ENCODE data around the gene UGDH.
A peak's percentile ranks its signal among the peaks of the same experiment; 100 is the strongest.

UGDH gene

GRCh38 chr4:39562792-39563191 lies 35.6 kb upstream of the UGDH start:
- Histone ChIP-seq H3K18ac (ENCODE audit: low read length) (no peak overlapping the region), H3K4me3 (ENCODE audit: low read depth, low read length) (no peak overlapping the region), H3K79me1 (ENCODE audit: low read length) (no peaks in the 10 kb centered on the region), H4K12ac (ENCODE audit: low read depth, low read length) (no peak overlapping the region), H3K9ac (ENCODE audit: low read length) (no peak overlapping the region), H2BK120ac (ENCODE audit: insufficient read depth, low read length, poor library complexity) (no peak overlapping the region), H2BK5ac (ENCODE audit: low read depth, low read length, poor library complexity) (no peak overlapping the region), H3K23ac (ENCODE audit: low read length) (no peak overlapping the region), H3K79me2 (ENCODE audit: control insufficient read depth, insufficient read depth, low read length, poor library complexity) (no peaks in the 10 kb centered on the region), H4K8ac (ENCODE audit: low read depth, low read length) (no peak overlapping the region), H3K36me3 (ENCODE audit: control insufficient read depth in 1 of 2, insufficient read depth in 2 of 2, low read length in 2 of 2) (peaks cover 0 to 5% of the 10 kb centered on the region in 2 experiments), H3K9me3 (ENCODE audit: insufficient read depth, low read depth, low read length) (peaks cover 3% of the 10 kb centered on the region), H3K27ac (ENCODE audit: low read depth, low read length) (no peak overlapping the region), H3K4me2 (ENCODE audit: low read length) (no peak overlapping the region), H2AK5ac (ENCODE audit: low read length) (no peak overlapping the region), H3K27me3 (ENCODE audit: insufficient read depth, low read length) (no peaks in the 10 kb centered on the region), H3K4me1 (ENCODE audit: control insufficient read depth in 1 of 2, insufficient read depth in 2 of 2, low read length in 2 of 2) (peaks cover 0 to 2% of the 10 kb centered on the region in 2 experiments), H2AFZ (ENCODE audit: insufficient read depth, low read length, poor library complexity) (no peak overlapping the region), H3K4ac (ENCODE audit: low read depth, low read length) (no peak overlapping the region), H4K91ac (ENCODE audit: low read depth, low read length) (no peak overlapping the region), H2BK12ac (ENCODE audit: low read length) (no peak overlapping the region), H3K14ac (ENCODE audit: low read length) (no peak overlapping the region)
- WGBS (ENCODE audit: extremely low coverage, insufficient coverage, insufficient read length), result no CpG with 5 or more reads among the region's 5 CpGs
- DNase-seq, result no peak

DNA sequence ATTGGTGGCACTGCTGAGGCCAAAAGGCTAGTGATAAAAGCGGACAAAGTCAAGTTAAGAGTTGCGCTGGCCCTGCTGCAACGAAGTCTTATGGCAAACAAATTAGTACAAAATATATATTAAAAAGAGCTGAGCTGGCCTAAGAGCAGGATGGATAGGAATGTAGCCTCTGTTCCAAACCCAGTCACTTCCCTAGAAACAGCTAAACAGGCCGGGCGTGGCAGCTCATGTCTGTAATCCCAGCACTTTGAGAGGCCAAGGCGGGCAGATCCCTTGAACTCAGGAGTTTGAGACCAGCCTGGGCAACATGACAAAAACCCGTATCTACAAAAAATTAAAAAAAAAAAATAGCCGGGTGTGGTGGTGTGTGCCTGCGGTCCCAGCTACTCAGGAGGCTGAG lies 32.4 kb upstream of the UGDH start:
- Histone ChIP-seq H2AFZ (ENCODE audit: insufficient read depth, low read length, poor library complexity) (no peak overlapping the region), H3K4me1 (ENCODE audit: control insufficient read depth in 1 of 2, insufficient read depth in 2 of 2, low read length in 2 of 2) (peaks cover 0 to 2% of the 10 kb centered on the region in 2 experiments), H3K36me3 (ENCODE audit: control insufficient read depth in 1 of 2, insufficient read depth in 2 of 2, low read length in 2 of 2) (peaks cover 0 to 4% of the 10 kb centered on the region in 2 experiments), H3K27ac (ENCODE audit: low read depth, low read length) (no peak overlapping the region), H3K79me2 (ENCODE audit: control insufficient read depth, insufficient read depth, low read length, poor library complexity) (no peaks in the 10 kb centered on the region), H3K9ac (ENCODE audit: low read length) (no peak overlapping the region), H2BK12ac (ENCODE audit: low read length) (no peak overlapping the region), H3K23ac (ENCODE audit: low read length) (no peak overlapping the region), H3K4ac (ENCODE audit: low read depth, low read length) (no peak overlapping the region), H4K91ac (ENCODE audit: low read depth, low read length) (no peak overlapping the region), H3K18ac (ENCODE audit: low read length) (no peak overlapping the region), H3K4me3 (ENCODE audit: low read depth, low read length) (no peak overlapping the region), H2AK5ac (ENCODE audit: low read length) (no peak overlapping the region), H3K4me2 (ENCODE audit: low read length) (no peak overlapping the region), H3K9me3 (ENCODE audit: insufficient read depth, low read depth, low read length) (no peaks in the 10 kb centered on the region), H3K79me1 (ENCODE audit: low read length) (no peaks in the 10 kb centered on the region), H2BK5ac (ENCODE audit: low read depth, low read length, poor library complexity) (no peak overlapping the region), H4K8ac (ENCODE audit: low read depth, low read length) (no peak overlapping the region), H2BK120ac (ENCODE audit: insufficient read depth, low read length, poor library complexity) (no peak overlapping the region), H4K12ac (ENCODE audit: low read depth, low read length) (no peak overlapping the region), H3K14ac (ENCODE audit: low read length) (no peak overlapping the region), H3K27me3 (ENCODE audit: insufficient read depth, low read length) (no peaks in the 10 kb centered on the region)
- DNase-seq, result no peak
- WGBS (ENCODE audit: extremely low coverage, insufficient coverage, insufficient read length), result no CpG with 5 or more reads among the region's 9 CpGs

- H3K18ac ChIP-seq (ENCODE audit: low read length), result no peak overlapping the region
- no peaks in the 10 kb centered on the region for H3K27me3 ChIP-seq (ENCODE audit: insufficient read depth, low read length)
- H2BK120ac ChIP-seq (ENCODE audit: insufficient read depth, low read length, poor library complexity), result no peak overlapping the region
- no peak overlapping the region for H4K8ac ChIP-seq (ENCODE audit: low read depth, low read length)
- no peak overlapping the region for H4K91ac ChIP-seq (ENCODE audit: low read depth, low read length)
- no peaks in the 10 kb centered on the region for H3K79me2 ChIP-seq (ENCODE audit: control insufficient read depth, insufficient read depth, low read length, poor library complexity)
- H2AK5ac ChIP-seq (ENCODE audit: low read length), result no peak overlapping the region
- peaks cover 0 to 2% of the 10 kb centered on the region in 2 experiments for H3K4me1 ChIP-seq (ENCODE audit: control insufficient read depth in 1 of 2, insufficient read depth in 2 of 2, low read length in 2 of 2)
- no peaks in the 10 kb centered on the region for H3K9me3 ChIP-seq (ENCODE audit: insufficient read depth, low read depth, low read length)
- no peak overlapping the region for H3K14ac ChIP-seq (ENCODE audit: low read length)
- no peak overlapping the region for H2BK12ac ChIP-seq (ENCODE audit: low read length)
- no peak overlapping the region for H3K23ac ChIP-seq (ENCODE audit: low read length)
- no CpG with 5 or more reads among the region's 3 CpGs for WGBS (ENCODE audit: extremely low coverage, insufficient coverage, insufficient read length)
- H4K12ac ChIP-seq (ENCODE audit: low read depth, low read length), result no peak overlapping the region
- H3K9ac ChIP-seq (ENCODE audit: low read length), result no peak overlapping the region
- H3K79me1 ChIP-seq (ENCODE audit: low read length), result no peaks in the 10 kb centered on the region
- no peak overlapping the region for H3K4me3 ChIP-seq (ENCODE audit: low read depth, low read length)
- no peak overlapping the region for H2AFZ ChIP-seq (ENCODE audit: insufficient read depth, low read length, poor library complexity)
- H3K27ac ChIP-seq (ENCODE audit: low read depth, low read length), result no peak overlapping the region
- DNase-seq, result no peak
- H3K36me3 ChIP-seq (ENCODE audit: control insufficient read depth in 1 of 2, insufficient read depth in 2 of 2, low read length in 2 of 2), result peaks cover 0 to 6% of the 10 kb centered on the region in 2 experiments
- H2BK5ac ChIP-seq (ENCODE audit: low read depth, low read length, poor library complexity), result no peak overlapping the region
- H3K4me2 ChIP-seq (ENCODE audit: low read length), result no peak overlapping the region
- H3K4ac ChIP-seq (ENCODE audit: low read depth, low read length), result no peak overlapping the region
These were observed 28.2 kb upstream of the UGDH start for GRCh38 chr4:39555472-39555871.

DNA sequence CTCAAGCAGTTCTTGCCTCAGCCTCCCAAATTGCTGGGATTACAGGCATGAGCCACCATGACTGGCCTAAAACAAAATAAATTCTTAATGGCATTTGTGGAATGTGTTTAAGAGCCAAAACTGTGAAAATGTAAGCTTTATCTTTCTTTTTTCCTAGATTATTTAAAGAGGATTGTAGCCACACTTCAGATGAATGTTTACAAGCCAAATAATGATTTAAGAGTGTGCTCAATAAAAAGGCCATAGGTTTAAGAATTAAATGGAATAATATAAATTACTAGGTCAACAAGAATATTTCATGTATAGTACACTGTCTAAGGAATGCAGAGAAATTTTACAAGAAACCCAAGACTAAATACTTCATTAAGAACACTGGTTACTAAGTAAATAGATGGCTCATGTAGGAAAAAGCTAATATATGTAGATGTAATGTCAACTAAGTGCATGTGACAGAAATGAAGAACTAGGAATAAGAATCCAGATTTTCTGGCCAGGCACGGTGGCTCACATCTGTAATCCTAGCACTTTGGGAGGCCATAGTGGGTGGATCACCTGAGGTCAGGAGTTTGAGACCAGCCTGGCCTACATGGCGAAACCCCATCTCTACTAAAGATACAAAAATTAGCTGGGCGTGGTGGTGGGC lies 21.3 kb upstream of the UGDH start:
- Histone ChIP-seq H2BK5ac (ENCODE audit: low read depth, low read length, poor library complexity) (no peak overlapping the region), H3K27ac (ENCODE audit: low read depth, low read length) (no peak overlapping the region), H3K36me3 (ENCODE audit: control insufficient read depth in 1 of 2, insufficient read depth in 2 of 2, low read length in 2 of 2) (peaks cover 2 to 4% of the 10 kb centered on the region in 2 experiments), H3K23ac (ENCODE audit: low read length) (no peak overlapping the region), H3K9ac (ENCODE audit: low read length) (no peak overlapping the region), H2BK12ac (ENCODE audit: low read length) (no peak overlapping the region), H3K27me3 (ENCODE audit: insufficient read depth, low read length) (no peaks in the 10 kb centered on the region), H3K9me3 (ENCODE audit: insufficient read depth, low read depth, low read length) (peaks cover 5% of the 10 kb centered on the region), H3K4me2 (ENCODE audit: low read length) (no peak overlapping the region), H4K8ac (ENCODE audit: low read depth, low read length) (no peak overlapping the region), H2BK120ac (ENCODE audit: insufficient read depth, low read length, poor library complexity) (no peak overlapping the region), H3K4me1 (ENCODE audit: control insufficient read depth in 1 of 2, insufficient read depth in 2 of 2, low read length in 2 of 2) (no peaks in the 10 kb centered on the region), H2AK5ac (ENCODE audit: low read length) (no peak overlapping the region), H3K14ac (ENCODE audit: low read length) (no peak overlapping the region), H3K79me2 (ENCODE audit: control insufficient read depth, insufficient read depth, low read length, poor library complexity) (no peaks in the 10 kb centered on the region), H4K91ac (ENCODE audit: low read depth, low read length) (no peak overlapping the region), H3K4me3 (ENCODE audit: low read depth, low read length) (no peak overlapping the region), H2AFZ (ENCODE audit: insufficient read depth, low read length, poor library complexity) (no peak overlapping the region), H3K79me1 (ENCODE audit: low read length) (no peaks in the 10 kb centered on the region), H3K4ac (ENCODE audit: low read depth, low read length) (no peak overlapping the region), H3K18ac (ENCODE audit: low read length) (no peak overlapping the region), H4K12ac (ENCODE audit: low read depth, low read length) (no peak overlapping the region)
- peak; percentile 34 to 72 for DNase-seq
- no CpG with 5 or more reads among the region's 3 CpGs for WGBS (ENCODE audit: extremely low coverage, insufficient coverage, insufficient read length)
